HCT116 (cell line): ENCODE data around the gene POLN. TPM values are rescaled to one million over a fixed set of nuclear protein-coding genes. Genes with fewer than 3 reads are reported as not detected.

Experiments
- ATAC-seq: fragments of 200-7000 bp; cut with Tn5 transposase; 2 replicates; pipeline ENCODE4 v1.9.1; 2020; ENCODE audit warnings: mild to moderate bottlenecking, moderate library complexity
- BruUV-seq: library from RNA; stranded (reverse); fragments of 400-500 nt; replicated peaks from 2 replicates; lab custom pipeline; 2021; lab: Mats Ljungman, UMichigan
- CTCF ChIA-PET: fragments of 300-600 bp; sonication (Branson Sonifier 250); formaldehyde crosslinking; loops from one replicate; lab custom pipeline; 2021; ENCODE audit warnings: antibody characterized with exemption; lab: Charles Lee
- POLR2A ChIA-PET: fragments of 300-600, 350-600 bp; sonication (Branson Sonifier 250); formaldehyde crosslinking; loops from one replicate; lab custom pipeline; 2021; ENCODE audit warnings: antibody characterized with exemption; lab: Charles Lee
- RAD21 ChIA-PET, 2 experiments: fragments of 300-600 bp; sonication (Branson Sonifier 250); formaldehyde crosslinking; loops; one replicate each; lab custom pipeline; 2023; ENCODE audit warnings: low total read pairs in 2 of 2; ENCODE audit not compliant: uncharacterized antibody in 2 of 2, unreplicated experiment in 2 of 2, low non-redundant PET in 1 of 2; lab: Charles Lee
- DNase-seq: peaks from one replicate; pipeline ENCODE4 v3.0.0-alpha.2; 2010; ENCODE audit warnings: low read depth, low spot score
- H2AFZ ChIP-seq: fragments of 200-600 bp; shearing (Covaris generic), sonication (generic); 2 replicates; pipeline ENCODE4 v1.6.1; 2017; ENCODE audit warnings: low read depth, mixed run types, mixed read lengths, antibody characterized with exemption, low read length; ENCODE audit not compliant: poor library complexity, severe bottlenecking
- H3K27ac ChIP-seq: 2 replicates; pipeline ENCODE4 v1.5.1; 2012; ENCODE audit warnings: low read depth, low read length
- H3K27me3 ChIP-seq: fragments of 200-600 bp; sonication (generic); 2 replicates; pipeline ENCODE4 v1.6.1; 2016; ENCODE audit warnings: mixed run types, low read length, mixed read lengths; ENCODE audit not compliant: insufficient read depth
- H3K36me3 ChIP-seq, 2 experiments: fragments of 200-500 bp in 1 of 2; fragments of 200-600 bp in 1 of 2; sonication (Bioruptor generic) in 1 of 2; sonication (generic) in 1 of 2; 2 replicates each; pipeline versions ENCODE4 v1.5.1 to v1.6.1; 2014 to 2016; ENCODE audit warnings: low read length in 2 of 2, inconsistent platforms in 1 of 2, mixed read lengths in 1 of 2, mixed run types in 1 of 2; ENCODE audit not compliant: insufficient read depth in 2 of 2, control insufficient read depth in 1 of 2
- H3K4me1 ChIP-seq, 2 experiments: fragments of 200-600 bp in 1 of 2; sonication (generic) in 1 of 2; 2 replicates each; pipeline versions ENCODE4 v1.5.1 to v1.6.1; 2012 to 2017; ENCODE audit warnings: low read length in 2 of 2, inconsistent platforms in 1 of 2, mild to moderate bottlenecking in 1 of 2, mixed read lengths in 1 of 2, mixed run types in 1 of 2, moderate library complexity in 1 of 2; ENCODE audit not compliant: insufficient read depth in 2 of 2, control insufficient read depth in 1 of 2
- H3K4me2 ChIP-seq: fragments of 200-600 bp; sonication (generic); 2 replicates; pipeline ENCODE4 v1.6.1; 2017; ENCODE audit warnings: mixed run types, low read length, mixed read lengths
- H3K4me3 ChIP-seq, 2 experiments: fragments of 200-600 bp in 1 of 2; sonication (generic) in 1 of 2; replicated peaks in 1 of 2; 2 replicates each; pipeline ENCODE4 v1.5.1; 2011 to 2016; ENCODE audit warnings: low read length in 2 of 2, control low read depth in 1 of 2, low read depth in 1 of 2, mild to moderate bottlenecking in 1 of 2, mixed read lengths in 1 of 2, mixed run types in 1 of 2
- H3K79me2 ChIP-seq: fragments of 200-600 bp; sonication (generic); 2 replicates; pipeline ENCODE4 v1.6.1; 2017; ENCODE audit warnings: mild to moderate bottlenecking, mixed run types, low read length, moderate library complexity, mixed read lengths; ENCODE audit not compliant: insufficient read depth
- H3K9ac ChIP-seq: fragments of 200-600 bp; sonication (generic); 2 replicates; pipeline ENCODE4 v1.6.1; 2016; ENCODE audit warnings: low read length, mixed read lengths
- H3K9me2 ChIP-seq: fragments of 200-600 bp; sonication (generic), shearing (Covaris generic); 2 replicates; pipeline ENCODE4 v1.6.1; 2017; ENCODE audit warnings: mixed run types, mild to moderate bottlenecking, moderate library complexity; ENCODE audit not compliant: insufficient read depth
- H3K9me3 ChIP-seq, 2 experiments: fragments of 200-500 bp in 1 of 2; fragments of 200-600 bp in 1 of 2; sonication (Bioruptor generic) in 1 of 2; sonication (generic) in 1 of 2; 2 replicates each; pipeline ENCODE4 v1.6.1; 2014 to 2017; ENCODE audit warnings: low read length in 2 of 2, mixed read lengths in 2 of 2, inconsistent platforms in 1 of 2, low read depth in 1 of 2, mild to moderate bottlenecking in 1 of 2, mixed run types in 1 of 2, moderate library complexity in 1 of 2; ENCODE audit not compliant: control insufficient read depth in 1 of 2, insufficient read depth in 1 of 2
- H4K20me1 ChIP-seq: fragments of 200-600 bp; sonication (generic), shearing (Covaris generic); 2 replicates; pipeline ENCODE4 v1.6.1; 2017; ENCODE audit warnings: mixed run types, mild to moderate bottlenecking, moderate library complexity; ENCODE audit not compliant: insufficient read depth
- CTCF ChIP-seq, 3 experiments: fragments of 200-600 bp in 1 of 3; sonication (generic) in 1 of 3; IDR thresholded peaks in 2 of 3; conservative IDR thresholded peaks in 1 of 3; 2 replicates each; pipeline ENCODE4 v1.5.1; 2012 to 2017; ENCODE audit warnings: low read depth in 2 of 3, low read length in 2 of 3, antibody characterized with exemption in 1 of 3, borderline replicate concordance in 1 of 3, control low read depth in 1 of 3, mild to moderate bottlenecking in 1 of 3, mixed read lengths in 1 of 3, mixed run types in 1 of 3, moderate library complexity in 1 of 3; ENCODE audit not compliant: insufficient read depth in 1 of 3
- EGR1 ChIP-seq: IDR thresholded peaks from 2 replicates; pipeline ENCODE4 v1.6.1; 2012; ENCODE audit warnings: low read depth
- EZH2phosphoT487 ChIP-seq: fragments of 200-600 bp; IDR thresholded peaks from 2 replicates; pipeline ENCODE4 v1.6.1; 2018; ENCODE audit warnings: antibody characterized with exemption, borderline replicate concordance
- MAX ChIP-seq: IDR thresholded peaks from 2 replicates; pipeline ENCODE4 v1.6.1; 2012
- POLR2AphosphoS5 ChIP-seq: IDR thresholded peaks from 2 replicates; pipeline ENCODE4 v1.6.1; 2011; ENCODE audit warnings: mild to moderate bottlenecking, low read depth, low read length, moderate library complexity
- SIN3A ChIP-seq: IDR thresholded peaks from 2 replicates; pipeline ENCODE4 v1.6.1; 2012; ENCODE audit warnings: low read depth
- SP1 ChIP-seq: IDR thresholded peaks from 2 replicates; pipeline ENCODE4 v1.6.1; 2012; ENCODE audit warnings: low read depth
- TCF7L2 ChIP-seq: IDR thresholded peaks from 2 replicates; pipeline ENCODE4 v1.7.0; 2011; ENCODE audit warnings: borderline replicate concordance, inconsistent platforms; ENCODE audit not compliant: insufficient read depth, insufficient read length; ENCODE audit errors: extremely low read depth
- YY1 ChIP-seq: IDR thresholded peaks from 2 replicates; pipeline ENCODE4 v1.6.1; 2011; ENCODE audit warnings: low read length, low read depth, moderate library complexity, mild to moderate bottlenecking; ENCODE audit not compliant: insufficient replicate concordance; ENCODE audit errors: extremely low read depth
- ZFX ChIP-seq: fragments of 450-650 bp; IDR thresholded peaks from 2 replicates; pipeline ENCODE4 v1.6.1; 2017
- ZNF274 ChIP-seq: fragments of 200-500 bp; sonication (Bioruptor generic); IDR thresholded peaks from 2 replicates; pipeline ENCODE4 v1.6.1; 2014; ENCODE audit warnings: mild to moderate bottlenecking, low read depth, low read length, inconsistent platforms
- intact Hi-C: fragments of 100-400 bp; cut with micrococcal nuclease; formaldehyde crosslinking; loops from 2 replicates; pipeline ENCODE4 v1.10.0; 2022
- total RNA-seq: library from RNA; stranded (reverse); gene quantifications from one replicate; pipeline ENCODE4 v1.2.1, GENCODE V29; 2021; ENCODE audit not compliant: unreplicated experiment

Gene POLN
- total RNA-seq, 1 experiment from 2014 or later = 3.1 TPM

GRCh38 chr4:2253160-2254084 lies 11.5 kb upstream of the POLN start:
- no peaks in the 10 kb centered on the region for H3K79me2 ChIP-seq
- no TSS peak for BruUV-seq

More at GRCh38 chr4:2253160-2254084, 11.5 kb upstream of the POLN start:
- POLR2A ChIA-PET = no interaction called here
- H3K9me3 ChIP-seq = no peaks in the 10 kb centered on the region
- H2AFZ ChIP-seq = no peak overlapping the region
- H3K27ac ChIP-seq = no peak overlapping the region
- no peak overlapping the region for H3K4me3 ChIP-seq
- CTCF ChIA-PET = no interaction called here
- no peak overlapping the region for H3K4me2 ChIP-seq
- no peak for ATAC-seq
- DNase-seq = no peak
- H3K4me1 ChIP-seq = no peaks in the 10 kb centered on the region
- intact Hi-C loops = no loop called here
- RAD21 ChIA-PET = no interaction called here
- H3K9ac ChIP-seq = no peak overlapping the region
- H3K9me2 ChIP-seq = no peaks in the 10 kb centered on the region
- H3K36me3 ChIP-seq = no peaks in the 10 kb centered on the region
- H4K20me1 ChIP-seq = no peaks in the 10 kb centered on the region
- TF ChIP-seq SIN3A (no peak), SP1 (no peak), ZNF274 (no peak), EGR1 (no peak), CTCF (IDR thresholded peaks at IDR 0.05 in 2 of 3, conservative IDR thresholded peaks at IDR 0.05 in 1 of 3; ENCODE audit: borderline replicate concordance in 1 of 3, insufficient read depth in 1 of 3, low read depth in 2 of 3, low read length in 2 of 3) (no peak), ZFX (no peak), POLR2AphosphoS5 (no peak), MAX (no peak), YY1 (no peak), TCF7L2 (no peak), EZH2phosphoT487 (no peak)
- H3K27me3 ChIP-seq = no peaks in the 10 kb centered on the region
